Naive thymus-derived CD8-positive, alpha-beta T cell (primary cell): Measurements from ENCODE around the gene RNU1-2. TPM values are rescaled to one million over a fixed set of nuclear protein-coding genes. Genes with fewer than 3 reads are reported as not detected.
"Not testable (repeated sequence)": the region's sequence is repeated elsewhere in the genome, so short reads cannot be mapped to it uniquely, and the experiment has no call there.

Source experiments
- ATAC-seq, 2 donors: fragments of 150-1000 bp; cut with Tn5 transposase in 1 of 2; sonication (Bioruptor Pico), chemical (Tn5 transposase) in 1 of 2; 1 replicate in 1 of 2; 2 replicates in 1 of 2; pipeline ENCODE4 v1.10.0; 2021; ENCODE audit warnings: mild to moderate bottlenecking in 2 of 2, moderate library complexity in 2 of 2
- POLR2A ChIA-PET: fragments of 350-600 bp; sonication (Branson Sonifier 250); formaldehyde crosslinking; loops from one replicate; lab custom pipeline; 2021; ENCODE audit warnings: antibody characterized with exemption; lab: Charles Lee
- DNase-seq, 10 donors: peaks; one replicate each; pipeline versions ENCODE4 v3.0.0 to v3.0.0-alpha.2; 2020 to 2022
- H3K27ac Mint-ChIP-seq, 10 donors: one replicate each; pipeline ENCODE4 v1.8.0; 2020 to 2022; ENCODE audit warnings: mild to moderate bottlenecking in 10 of 10, mixed read lengths in 10 of 10, moderate library complexity in 4 of 10, inconsistent platforms in 1 of 10
- H3K27me3 Mint-ChIP-seq, 5 donors: one replicate each; pipeline ENCODE4 v1.8.0; 2021 to 2022; ENCODE audit warnings: mixed read lengths in 5 of 5
- H3K36me3 Mint-ChIP-seq, 3 donors: one replicate each; pipeline ENCODE4 v1.8.0; 2020 to 2022; ENCODE audit warnings: mixed read lengths in 3 of 3, mild to moderate bottlenecking in 2 of 3, inconsistent platforms in 1 of 3
- H3K4me1 Mint-ChIP-seq, 4 donors: one replicate each; pipeline ENCODE4 v1.8.0; 2021 to 2022; ENCODE audit warnings: mixed read lengths in 4 of 4
- H3K4me3 Mint-ChIP-seq, 10 donors: one replicate each; pipeline ENCODE4 v1.8.0; 2020 to 2022; ENCODE audit warnings: mild to moderate bottlenecking in 10 of 10, mixed read lengths in 10 of 10, moderate library complexity in 6 of 10, inconsistent platforms in 1 of 10
- H3K9me3 Mint-ChIP-seq, 9 donors: one replicate each; pipeline ENCODE4 v1.8.0; 2020 to 2022; ENCODE audit warnings: mixed read lengths in 9 of 9, mild to moderate bottlenecking in 3 of 9, inconsistent platforms in 1 of 9, moderate library complexity in 1 of 9
- polyA plus RNA-seq, 3 donors: library from polyadenylated mRNA; unstranded; fragments of 300-500 nt; fragmentation: Illumina TruSeq; gene quantifications; one replicate each; pipeline ENCODE4 v1.2.3, GENCODE V29; 2021
- total RNA-seq, 8 experiments: library from RNA in 2 of 8; stranded (reverse) in 2 of 8; gene quantifications; one replicate each; pipeline ENCODE4 v1.2.3 and lab custom pipeline; 2021 to 2026

Gene RNU1-2
- total and polyA plus RNA-seq, 5 experiments from 2014 or later = 22.6 to 3,916 (median 3,449) TPM; not detected in 2

- ATAC-seq (peak; percentile 77 to 81), DNase-seq (peak in 7 of 10 donors; percentile 21 to 64 (median 42))
- H3K36me3 Mint-ChIP-seq, POLR2A ChIA-PET, H3K9me3 Mint-ChIP-seq: not testable (repeated sequence)
- Mint-ChIP-seq H3K27me3 (peaks cover 0 to 23% (median 18%) of the 10 kb centered on the region in 5 donors), H3K4me1 (peaks cover 7 to 19% (median 11%) of the 10 kb centered on the region in 4 donors), H3K27ac (peak overlapping the region in 4 of 10 donors; percentile 40 to 77 (median 59)), H3K4me3 (peak overlapping the region; percentile 69 to 88 (median 80))
Observed at GRCh38 chr1:16872152-16873075, 23.4 kb upstream of the RNU1-2 start.

GRCh38 chr1:16873076-16873879 is 22.5 kb upstream of the RNU1-2 start:
- not testable (repeated sequence) for H3K9me3 Mint-ChIP-seq, H3K36me3 Mint-ChIP-seq
- H3K4me1 Mint-ChIP-seq = peaks cover 7 to 19% (median 11%) of the 10 kb centered on the region in 4 donors
- H3K27ac Mint-ChIP-seq = peak overlapping the region in 5 of 10 donors; percentile 9 to 75 (median 47)
- H3K4me3 Mint-ChIP-seq = peak overlapping the region; percentile 69 to 88 (median 79)
- peak; percentile 44 to 57 for ATAC-seq
- POLR2A ChIA-PET = interaction anchor here (0.8 kb wide), 1 partner anchor 32 kb away, joined by 3 read pairs; no protein-coding TSS in a partner anchor
- peaks cover 0 to 23% (median 18%) of the 10 kb centered on the region in 5 donors for H3K27me3 Mint-ChIP-seq
- DNase-seq = peak in 8 of 10 donors; percentile 38 to 65 (median 47)

- H3K4me1 Mint-ChIP-seq = peaks cover 7 to 19% (median 11%) of the 10 kb centered on the region in 4 donors
- ATAC-seq, DNase-seq, H3K9me3 Mint-ChIP-seq, H3K36me3 Mint-ChIP-seq, H3K27ac Mint-ChIP-seq, POLR2A ChIA-PET: not testable (repeated sequence)
- peaks cover 0 to 33% (median 18%) of the 10 kb centered on the region in 5 donors for H3K27me3 Mint-ChIP-seq
- H3K4me3 Mint-ChIP-seq = peak overlapping the region in 1 of 10 donors; percentile 59
Observed at GRCh38 chr1:16874968-16875765, 20.6 kb upstream of the RNU1-2 start.

GRCh38 chr1:16881742-16882141 is 14.0 kb upstream of the RNU1-2 start:
- H3K36me3 Mint-ChIP-seq, ATAC-seq, H3K9me3 Mint-ChIP-seq, H3K4me3 Mint-ChIP-seq, H3K27ac Mint-ChIP-seq, DNase-seq, H3K4me1 Mint-ChIP-seq: not testable (repeated sequence)
- POLR2A ChIA-PET = interaction anchor here (1.5 kb wide), 1 partner anchor 22 kb away, joined by 4 read pairs; no protein-coding TSS in a partner anchor
- H3K27me3 Mint-ChIP-seq = peaks cover 3 to 38% (median 12%) of the 10 kb centered on the region in 5 donors

- Mint-ChIP-seq H3K27ac (no peak overlapping the region), H3K9me3 (no peaks in the 10 kb centered on the region), H3K4me3 (no peak overlapping the region), H3K4me1 (peaks cover 0 to 2% (median 0%) of the 10 kb centered on the region in 4 donors), H3K27me3 (peaks cover 3 to 36% (median 10%) of the 10 kb centered on the region in 5 donors), H3K36me3 (no peaks in the 10 kb centered on the region)
- ATAC-seq (no peak), DNase-seq (no peak)
- POLR2A ChIA-PET = no interaction called here
Observed at GRCh38 chr1:16882986-16883385, 12.8 kb upstream of the RNU1-2 start.

- H3K27ac Mint-ChIP-seq, H3K4me3 Mint-ChIP-seq, POLR2A ChIA-PET, ATAC-seq, H3K9me3 Mint-ChIP-seq, DNase-seq, H3K36me3 Mint-ChIP-seq: not testable (repeated sequence)
- Mint-ChIP-seq H3K27me3 (peaks cover 3 to 28% (median 10%) of the 10 kb centered on the region in 5 donors), H3K4me1 (peaks cover 6 to 17% (median 10%) of the 10 kb centered on the region in 4 donors)
Observed at GRCh38 chr1:16884487-16884886, 11.3 kb upstream of the RNU1-2 start.

GRCh38 chr1:16886860-16887605 is 8.7 kb upstream of the RNU1-2 start:
- Mint-ChIP-seq H3K36me3 (no peaks in the 10 kb centered on the region), H3K9me3 (no peaks in the 10 kb centered on the region), H3K4me1 (peaks cover 6 to 26% (median 20%) of the 10 kb centered on the region in 4 donors), H3K27ac (peak overlapping the region in 2 of 10 donors; percentile 28 to 41), H3K4me3 (no peak overlapping the region), H3K27me3 (peaks cover 0 to 18% (median 0%) of the 10 kb centered on the region in 5 donors)
- no peak for DNase-seq
- POLR2A ChIA-PET = interaction anchor here (5.0 kb wide), 1 partner anchor 17 kb away, joined by 48 read pairs; no protein-coding TSS in a partner anchor
- ATAC-seq = no peak

GRCh38 chr1:16888860-16889816 is 6.6 kb upstream of the RNU1-2 start:
- Mint-ChIP-seq H3K27ac (peak overlapping the region; percentile 86 to 98 (median 96)), H3K4me3 (peak overlapping the region; percentile 88 to 99 (median 96)), H3K9me3 (no peaks in the 10 kb centered on the region), H3K4me1 (peaks cover 6 to 26% (median 20%) of the 10 kb centered on the region in 4 donors), H3K27me3 (peaks cover 0 to 2% (median 0%) of the 10 kb centered on the region in 5 donors), H3K36me3 (no peaks in the 10 kb centered on the region)
- DNase-seq (peak in 9 of 10 donors; percentile 23 to 76 (median 49)), ATAC-seq (peak; percentile 77 to 87)
- POLR2A ChIA-PET = interaction anchor here (0.7 to 5.0 kb wide), 4 partner anchors 11 to 375 kb away, joined by 3 to 48 read pairs (median 6); partner anchors contain the start of gene RNU1-1

- not testable (repeated sequence) for H3K27me3 Mint-ChIP-seq, H3K36me3 Mint-ChIP-seq, DNase-seq, H3K9me3 Mint-ChIP-seq, ATAC-seq
- peaks cover 7 to 36% (median 30%) of the 10 kb centered on the region in 4 donors for H3K4me1 Mint-ChIP-seq
- peak overlapping the region in 6 of 10 donors; percentile 42 to 99 (median 96) for H3K4me3 Mint-ChIP-seq
- H3K27ac Mint-ChIP-seq = peak overlapping the region in 5 of 10 donors; percentile 44 to 98 (median 97)
- POLR2A ChIA-PET = interaction anchor here (0.6 to 5.0 kb wide), 4 partner anchors 13 to 528 kb away, joined by 3 to 48 read pairs (median 4); no protein-coding TSS in a partner anchor
Observed at GRCh38 chr1:16890539-16891021, 5.2 kb upstream of the RNU1-2 start.

- Mint-ChIP-seq H3K27ac (peak overlapping the region in 2 of 10 donors; percentile 8 to 98), H3K4me1 (peaks cover 10 to 39% (median 33%) of the 10 kb centered on the region in 4 donors), H3K4me3 (peak overlapping the region in 3 of 10 donors; percentile 16 to 58 (median 42))
- POLR2A ChIA-PET = interaction anchor here (0.6 to 5.0 kb wide), 4 partner anchors 13 to 528 kb away, joined by 4 to 48 read pairs (median 5); no protein-coding TSS in a partner anchor
- ATAC-seq, H3K36me3 Mint-ChIP-seq, DNase-seq, H3K9me3 Mint-ChIP-seq, H3K27me3 Mint-ChIP-seq: not testable (repeated sequence)
Observed at GRCh38 chr1:16891057-16891456, 4.7 kb upstream of the RNU1-2 start.
